Measurements from ENCODE around the gene FOXM1.

DNA sequence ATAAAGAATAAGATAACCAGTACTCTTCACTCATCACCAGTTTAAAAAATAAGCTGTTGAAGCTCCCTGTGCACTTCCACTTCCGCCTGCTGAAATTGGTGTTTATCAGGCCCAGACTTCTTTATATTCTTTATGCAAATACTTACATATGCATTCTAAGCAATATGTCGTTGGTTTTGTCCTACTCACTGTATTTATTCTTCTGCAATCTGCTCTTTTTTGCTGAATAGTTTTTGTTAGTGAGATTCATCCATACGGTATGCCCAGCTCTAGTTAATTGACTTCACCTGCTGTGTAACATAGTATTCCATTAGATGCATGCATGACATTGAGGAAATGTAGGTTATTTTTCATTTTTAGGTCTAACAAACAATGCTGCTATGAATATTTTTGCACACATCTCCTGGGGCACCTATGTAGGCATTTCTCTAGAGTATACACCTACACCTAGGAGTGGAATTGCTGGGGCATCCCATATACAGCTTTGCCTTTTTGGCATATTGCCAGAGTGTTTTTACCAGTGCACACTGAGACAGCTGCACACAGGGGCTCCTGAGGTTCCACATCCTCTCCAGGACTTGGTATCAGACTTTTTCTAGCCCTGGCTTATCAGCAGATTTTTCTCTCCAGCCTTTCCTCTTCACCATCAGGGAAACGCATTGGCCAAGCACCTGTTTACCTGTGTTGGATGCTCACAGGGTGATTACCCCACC is 41.1 kb downstream of the FOXM1 start:
- TF ChIP-seq SUZ12 (IDR thresholded peaks at IDR 0.05; ENCODE audit: extremely low read depth, insufficient read depth, insufficient read length): no peak
- no peak for TF ChIP-seq YY1 (IDR thresholded peaks at IDR 0.05; ENCODE audit: insufficient read depth, insufficient read length)
- no peak for TF ChIP-seq ZNF274 (IDR thresholded peaks at IDR 0.05; ENCODE audit: low read depth, low read length)
